Keratinocyte (primary cell): ENCODE results near the gene ADGRL3. TPM values are rescaled to one million over a fixed set of nuclear protein-coding genes. Genes with fewer than 3 reads are reported as not detected.

Source experiments
- DNase-seq: peaks from one replicate; pipeline ENCODE4 v3.0.0-alpha.2; 2011; ENCODE audit warnings: low read depth, missing footprints, low spot score
- FAIRE-seq: peaks from 2 replicates; lab custom pipeline; 2011; peaks lifted over from hg19 to GRCh38; lab: Jason Lieb, UNC
- H2AFZ ChIP-seq: 2 replicates; pipeline ENCODE4 v1.6.0; 2012; ENCODE audit warnings: low read length, control low read depth, inconsistent platforms; ENCODE audit not compliant: control insufficient read depth
- H3K27ac ChIP-seq: 2 replicates; pipeline ENCODE4 v1.5.1; 2011; ENCODE audit warnings: low read length; ENCODE audit not compliant: control insufficient read depth, insufficient read depth
- H3K27me3 ChIP-seq: 3 replicates; pipeline ENCODE4 v1.6.0; 2011; ENCODE audit warnings: low read length; ENCODE audit not compliant: control insufficient read depth, insufficient read depth; ENCODE audit errors: extremely low read depth
- H3K36me3 ChIP-seq, 2 experiments: 2 replicates in 1 of 2; 3 replicates in 1 of 2; pipeline ENCODE4 v1.5.1; 2011; ENCODE audit warnings: low read length in 2 of 2, mild to moderate bottlenecking in 1 of 2; ENCODE audit not compliant: control insufficient read depth in 2 of 2, insufficient read depth in 2 of 2; ENCODE audit errors: extremely low read depth in 1 of 2
- H3K4me1 ChIP-seq: 3 replicates; pipeline ENCODE4 v1.5.1; 2011; ENCODE audit warnings: low read length; ENCODE audit not compliant: control insufficient read depth, insufficient read depth; ENCODE audit errors: extremely low read depth
- H3K4me2 ChIP-seq: 3 replicates; pipeline ENCODE4 v1.6.0; 2011; ENCODE audit warnings: low read depth, low read length; ENCODE audit not compliant: control insufficient read depth, insufficient read depth; ENCODE audit errors: extremely low read depth
- H3K4me3 ChIP-seq, 3 experiments: fragments of 200-600 bp in 1 of 3; sonication (generic) in 1 of 3; 2 replicates in 2 of 3; 3 replicates in 1 of 3; pipeline ENCODE4 v1.5.1; 2011 to 2016; ENCODE audit warnings: low read length in 3 of 3, mild to moderate bottlenecking in 3 of 3, control low read depth in 2 of 3, inconsistent platforms in 1 of 3, low read depth in 1 of 3, mixed read lengths in 1 of 3, mixed run types in 1 of 3, moderate library complexity in 1 of 3; ENCODE audit not compliant: control insufficient read depth in 2 of 3, insufficient read depth in 2 of 3; ENCODE audit errors: extremely low read depth in 1 of 3
- H3K79me2 ChIP-seq: 2 replicates; pipeline ENCODE4 v1.6.0; 2012; ENCODE audit warnings: low read length; ENCODE audit not compliant: control insufficient read depth, insufficient read depth
- H3K9ac ChIP-seq: 3 replicates; pipeline ENCODE4 v1.6.0; 2011; ENCODE audit warnings: low read length; ENCODE audit not compliant: control insufficient read depth, insufficient read depth; ENCODE audit errors: extremely low read depth
- H3K9me1 ChIP-seq: 3 replicates; pipeline ENCODE4 v1.6.0; 2011; ENCODE audit warnings: low read length; ENCODE audit not compliant: control insufficient read depth, insufficient read depth; ENCODE audit errors: extremely low read depth
- H3K9me3 ChIP-seq: 2 replicates; pipeline ENCODE4 v1.5.1; 2012; ENCODE audit warnings: low read depth, low read length; ENCODE audit not compliant: control insufficient read depth
- H4K20me1 ChIP-seq: 3 replicates; pipeline ENCODE4 v1.6.0; 2011; ENCODE audit warnings: low read length; ENCODE audit not compliant: control insufficient read depth, insufficient read depth; ENCODE audit errors: extremely low read depth
- CTCF ChIP-seq, 3 experiments: IDR thresholded peaks in 1 of 3; conservative IDR thresholded peaks in 1 of 3; optimal IDR thresholded peaks in 1 of 3; 2 replicates in 2 of 3; 3 replicates in 1 of 3; pipeline versions ENCODE3 to v1.5.1; 2011; ENCODE audit warnings: low read length in 3 of 3, mild to moderate bottlenecking in 3 of 3, moderate library complexity in 2 of 3, control low read depth in 1 of 3, inconsistent platforms in 1 of 3; ENCODE audit not compliant: insufficient read depth in 2 of 3; ENCODE audit errors: extremely low read depth in 1 of 3
- EZH2 ChIP-seq: IDR thresholded peaks from one replicate; pipeline ENCODE4 v1.6.1; 2012; ENCODE audit warnings: inconsistent platforms, mild to moderate bottlenecking, low read length, moderate library complexity
- dilution Hi-C: fragments of 300-500 bp; cut with MboI; formaldehyde crosslinking; loops from one replicate; pipeline ENCODE4 v1.7.0; 2020; ENCODE audit warnings: low sequenced_read_pairs; ENCODE audit not compliant: extremely low pct_ligation_motif_present
- polyA plus RNA-seq, 5 experiments: library from polyadenylated mRNA; depleted of rRNA in 3 of 5; stranded (reverse) in 3 of 5; stranded (forward) in 1 of 5; unstranded in 1 of 5; fragments of >200 nt; gene quantifications; 1 replicate in 1 of 5; 2 replicates in 3 of 5; 3 replicates in 1 of 5; pipeline versions ENCODE4 v1.2.1 to v1.2.3, GENCODE V29; 2011 to 2012; ENCODE audit warnings: missing spikeins in 2 of 5, low read depth in 1 of 5, low replicate concordance in 1 of 5

ADGRL3 gene
- polyA plus RNA-seq, 1 donor (not counting 4 experiments of a cell fraction or from before 2014, with no cell fraction given) = 0.18 TPM

- no peak for FAIRE-seq
- no peak overlapping the region for H3K4me3 ChIP-seq
- no peaks in the 10 kb centered on the region for H4K20me1 ChIP-seq
Measured at GRCh38 chr4:61173799-61174198, 26.3 kb upstream of the ADGRL3 start.

GRCh38 chr4:61175495-61175894 lies 24.6 kb upstream of the ADGRL3 start:
- no peak for DNase-seq
- H3K4me3 ChIP-seq = no peak overlapping the region

More at GRCh38 chr4:61173799-61174198, 26.3 kb upstream of the ADGRL3 start:
- H3K36me3 ChIP-seq = no peaks in the 10 kb centered on the region
- H3K79me2 ChIP-seq = no peaks in the 10 kb centered on the region
- DNase-seq = no peak
- dilution Hi-C loops = no loop called here
- no peak overlapping the region for H3K27ac ChIP-seq
- TF ChIP-seq CTCF (optimal IDR thresholded peaks at IDR 0.05 in 1 of 3, IDR thresholded peaks at IDR 0.05 in 1 of 3, conservative IDR thresholded peaks at IDR 0.05 in 1 of 3; ENCODE audit: extremely low read depth in 1 of 3, insufficient read depth in 2 of 3, low read length in 3 of 3) (no peak), EZH2 (no peak)
- H2AFZ ChIP-seq = no peak overlapping the region
- H3K9me3 ChIP-seq = no peaks in the 10 kb centered on the region
- no peaks in the 10 kb centered on the region for H3K4me1 ChIP-seq
- H3K9me1 ChIP-seq = no peaks in the 10 kb centered on the region
- H3K9ac ChIP-seq = no peak overlapping the region
- no peak overlapping the region for H3K4me2 ChIP-seq
- H3K27me3 ChIP-seq = no peaks in the 10 kb centered on the region

More at GRCh38 chr4:61175495-61175894, 24.6 kb upstream of the ADGRL3 start:
- H4K20me1 ChIP-seq = no peaks in the 10 kb centered on the region
- H3K27me3 ChIP-seq = no peaks in the 10 kb centered on the region
- no peak overlapping the region for H2AFZ ChIP-seq
- no peak for FAIRE-seq
- H3K36me3 ChIP-seq = no peaks in the 10 kb centered on the region
- dilution Hi-C loops = no loop called here
- H3K9me1 ChIP-seq = no peaks in the 10 kb centered on the region
- H3K4me2 ChIP-seq = no peak overlapping the region
- H3K9me3 ChIP-seq = no peaks in the 10 kb centered on the region
- no peaks in the 10 kb centered on the region for H3K4me1 ChIP-seq
- no peak overlapping the region for H3K27ac ChIP-seq
- TF ChIP-seq CTCF (optimal IDR thresholded peaks at IDR 0.05 in 1 of 3, IDR thresholded peaks at IDR 0.05 in 1 of 3, conservative IDR thresholded peaks at IDR 0.05 in 1 of 3; ENCODE audit: extremely low read depth in 1 of 3, insufficient read depth in 2 of 3, low read length in 3 of 3) = no peak
- TF ChIP-seq EZH2 = no peak
- H3K9ac ChIP-seq = no peak overlapping the region
- H3K79me2 ChIP-seq = no peaks in the 10 kb centered on the region
